ELR (cell line): Measurements from ENCODE around the gene B4GALT1.

ENCODE experiments used
- DNase-seq: peaks from one replicate; pipeline ENCODE4 v3.0.0-alpha.2; 2015; ENCODE audit warnings: low read depth

The B4GALT1 gene

DNA sequence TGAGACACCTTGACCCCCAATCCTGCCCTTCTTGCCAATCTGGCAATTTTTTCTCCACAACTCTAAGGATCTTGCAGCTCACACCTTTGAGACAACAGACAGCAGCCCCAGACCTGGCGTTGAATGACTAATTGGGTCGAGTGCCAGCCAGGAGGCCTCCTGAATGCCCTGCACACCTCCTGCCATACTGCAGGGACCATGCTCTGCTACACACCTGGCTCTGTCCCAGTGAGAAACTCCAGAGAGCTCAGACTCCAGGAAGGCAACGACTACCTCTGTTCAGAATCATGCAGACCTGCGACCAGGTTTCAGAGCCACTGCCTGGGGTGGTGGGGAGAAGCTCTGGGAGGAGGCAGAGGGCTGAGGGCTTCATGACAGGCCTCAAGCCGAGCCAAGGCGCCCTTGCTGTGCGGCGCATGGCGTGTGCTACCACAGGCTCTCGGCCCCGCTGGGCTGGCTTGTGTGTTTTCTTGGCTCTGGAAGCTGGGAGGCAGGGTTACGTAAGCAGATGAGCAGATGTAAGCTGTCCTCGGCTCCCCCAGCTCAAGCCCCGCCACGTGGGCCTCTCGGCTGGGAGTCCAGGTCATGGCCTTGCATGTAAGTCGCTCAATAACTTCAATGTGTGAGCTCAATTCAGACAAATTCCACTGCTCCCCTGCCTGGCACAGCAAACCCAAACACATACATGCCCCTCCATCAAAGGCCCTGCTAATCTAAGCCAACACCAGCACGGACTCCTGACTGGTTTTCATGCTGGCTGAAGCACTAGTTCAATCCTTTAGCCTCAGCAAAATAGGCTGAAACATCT, 27.5 kb downstream of the B4GALT1 start:
- DNase-seq = no peak

DNA sequence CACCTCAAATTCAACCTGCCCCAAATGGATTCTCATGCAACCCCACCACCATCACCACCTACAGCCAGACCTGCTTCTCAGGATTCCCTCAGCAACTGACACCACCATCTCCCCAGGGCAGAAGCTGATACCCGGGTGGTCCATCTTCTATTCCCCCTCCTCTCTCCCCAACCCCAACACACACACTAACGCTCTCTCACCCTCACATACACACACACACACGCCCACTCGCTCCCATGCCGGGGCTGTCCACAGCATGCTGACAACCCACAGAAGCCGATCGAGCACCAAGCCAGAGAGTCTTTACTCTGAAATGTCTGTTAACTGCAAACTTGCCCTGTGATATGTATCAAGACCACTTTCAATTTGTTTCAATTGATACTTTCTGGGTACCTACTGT, 28.4 kb downstream of the B4GALT1 start:
- no peak for DNase-seq

DNA sequence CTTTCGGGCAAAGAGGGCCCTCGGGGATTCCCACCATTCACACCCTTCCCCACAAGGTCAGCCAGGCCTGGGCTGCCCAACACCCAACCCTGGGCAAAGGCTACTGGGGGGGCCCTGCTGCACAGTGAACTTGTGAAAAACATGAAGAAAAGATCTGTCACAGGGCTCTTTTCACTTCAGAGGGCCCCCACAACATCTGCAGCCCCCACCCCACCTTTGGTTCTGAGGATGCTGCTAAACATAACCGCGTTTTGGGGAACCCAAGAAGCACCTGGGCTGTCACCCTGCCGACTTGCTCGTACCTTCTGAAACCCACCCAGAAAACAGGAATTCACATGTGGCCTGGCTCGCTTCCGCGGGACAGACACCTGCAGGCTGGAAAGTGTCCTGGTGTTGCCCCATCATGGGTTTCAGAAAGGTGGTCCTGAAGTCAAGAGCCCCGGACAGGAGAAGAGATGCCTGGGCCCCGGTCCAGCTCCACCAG, 29.3 kb downstream of the B4GALT1 start:
- no peak for DNase-seq

DNA sequence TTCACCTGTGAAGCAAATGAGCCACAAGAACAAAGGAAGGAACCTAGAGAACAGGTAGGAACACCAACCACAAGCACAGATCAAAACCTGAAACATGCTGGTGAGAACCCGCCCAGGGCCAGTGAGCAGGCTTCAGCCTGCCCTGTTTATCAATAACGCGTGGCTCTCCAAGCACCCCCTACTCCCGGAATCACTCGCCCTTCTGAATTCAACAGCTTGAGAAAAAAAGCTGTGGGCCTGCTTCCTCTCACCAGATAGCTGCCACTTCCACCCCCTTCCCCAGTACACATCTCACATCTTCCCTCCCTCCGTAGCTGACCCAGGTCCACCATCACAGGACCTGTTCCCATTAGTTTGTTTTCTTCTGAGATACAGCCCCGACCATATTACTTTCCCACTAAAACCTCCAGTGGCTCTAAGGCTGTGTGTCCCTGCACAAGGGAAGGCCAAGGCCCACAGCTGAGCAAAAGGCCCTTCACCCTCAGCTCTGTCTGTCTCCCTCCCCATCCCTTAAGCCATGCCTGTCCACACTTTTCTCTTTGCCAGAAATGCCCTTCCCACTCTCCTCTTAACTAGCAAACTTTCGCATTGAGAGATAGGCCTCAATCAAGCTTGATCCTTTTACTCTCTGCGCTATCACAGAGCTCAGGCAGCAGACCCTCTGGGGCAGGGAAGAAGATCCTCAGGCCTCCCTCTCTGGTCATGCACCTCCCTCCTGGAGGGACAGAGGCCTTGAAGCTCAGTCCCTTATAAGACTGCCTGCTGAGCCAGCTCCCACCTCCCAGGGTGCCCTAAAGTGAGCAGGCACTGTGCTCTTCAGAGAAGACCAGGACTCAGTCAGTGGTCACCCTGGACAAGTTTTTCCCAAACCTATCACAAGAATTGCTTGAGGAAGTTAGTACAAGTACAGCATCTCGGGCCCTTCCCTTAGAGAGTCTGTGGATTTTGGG, 30.1 kb downstream of the B4GALT1 start:
- no peak for DNase-seq

DNA sequence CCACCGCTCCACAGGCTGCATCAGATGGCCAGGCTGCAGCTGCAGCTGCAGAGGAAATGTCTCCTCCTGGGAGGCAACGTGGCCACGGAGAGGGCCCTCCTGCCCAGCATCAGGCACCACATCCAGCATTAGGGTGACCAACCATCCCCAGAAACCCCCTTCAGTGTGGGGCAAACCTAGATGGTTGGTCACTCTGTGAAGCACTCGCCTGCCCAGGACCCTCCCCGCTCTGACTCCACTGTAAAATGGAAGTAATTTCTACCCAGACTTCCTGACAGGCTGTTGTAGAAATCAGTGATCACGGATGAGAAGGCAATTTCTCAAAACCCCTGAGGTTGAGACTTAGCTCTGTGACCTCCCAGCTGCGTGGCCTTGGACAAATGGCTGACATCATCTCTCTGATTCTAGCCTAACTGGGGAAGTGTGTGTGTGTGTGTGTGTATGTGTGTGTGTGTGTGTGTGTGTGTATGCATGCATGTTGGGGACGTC, 31.6 kb downstream of the B4GALT1 start:
- no peak for DNase-seq

DNA sequence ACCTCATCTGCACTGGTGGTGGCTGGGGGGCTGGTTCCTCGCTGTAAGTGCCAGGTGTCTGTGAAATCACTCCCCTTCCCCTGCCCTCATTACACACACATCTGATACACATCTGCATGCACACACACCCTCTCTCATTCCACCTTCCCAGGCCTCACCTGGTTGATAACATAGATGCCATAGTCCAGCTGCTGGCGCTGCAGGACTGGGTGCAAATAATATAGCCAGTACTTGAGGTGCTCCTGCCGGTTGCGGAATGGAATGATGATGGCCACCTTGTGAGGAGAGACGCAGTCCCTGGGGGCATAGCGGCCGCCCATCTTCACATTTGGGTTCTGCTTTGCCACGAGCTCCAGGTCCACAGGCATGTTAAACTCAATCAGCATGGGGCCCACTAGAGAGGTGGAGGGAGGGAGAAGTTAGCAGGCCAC, 32.1 kb downstream of the B4GALT1 start:
- DNase-seq = no peak

DNA sequence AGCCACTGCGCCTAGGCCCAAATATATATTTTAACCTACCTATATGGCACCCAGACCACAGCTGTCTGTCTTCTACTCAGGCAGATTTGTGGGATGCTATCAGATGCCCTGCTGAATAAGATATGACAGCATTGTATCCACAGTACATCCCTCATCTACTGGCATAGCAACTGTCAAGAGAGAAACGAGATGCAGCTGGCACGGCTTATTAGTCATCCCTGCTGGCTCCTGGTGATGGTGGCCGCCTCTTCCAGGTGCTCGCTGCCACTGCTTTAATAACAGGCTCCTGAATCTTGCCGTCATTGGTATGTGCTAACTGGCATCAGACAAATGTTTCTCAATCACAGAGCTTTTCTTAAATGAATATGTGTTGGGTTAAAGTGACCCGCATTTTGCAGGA, 34.0 kb downstream of the B4GALT1 start:
- DNase-seq = no peak

DNA sequence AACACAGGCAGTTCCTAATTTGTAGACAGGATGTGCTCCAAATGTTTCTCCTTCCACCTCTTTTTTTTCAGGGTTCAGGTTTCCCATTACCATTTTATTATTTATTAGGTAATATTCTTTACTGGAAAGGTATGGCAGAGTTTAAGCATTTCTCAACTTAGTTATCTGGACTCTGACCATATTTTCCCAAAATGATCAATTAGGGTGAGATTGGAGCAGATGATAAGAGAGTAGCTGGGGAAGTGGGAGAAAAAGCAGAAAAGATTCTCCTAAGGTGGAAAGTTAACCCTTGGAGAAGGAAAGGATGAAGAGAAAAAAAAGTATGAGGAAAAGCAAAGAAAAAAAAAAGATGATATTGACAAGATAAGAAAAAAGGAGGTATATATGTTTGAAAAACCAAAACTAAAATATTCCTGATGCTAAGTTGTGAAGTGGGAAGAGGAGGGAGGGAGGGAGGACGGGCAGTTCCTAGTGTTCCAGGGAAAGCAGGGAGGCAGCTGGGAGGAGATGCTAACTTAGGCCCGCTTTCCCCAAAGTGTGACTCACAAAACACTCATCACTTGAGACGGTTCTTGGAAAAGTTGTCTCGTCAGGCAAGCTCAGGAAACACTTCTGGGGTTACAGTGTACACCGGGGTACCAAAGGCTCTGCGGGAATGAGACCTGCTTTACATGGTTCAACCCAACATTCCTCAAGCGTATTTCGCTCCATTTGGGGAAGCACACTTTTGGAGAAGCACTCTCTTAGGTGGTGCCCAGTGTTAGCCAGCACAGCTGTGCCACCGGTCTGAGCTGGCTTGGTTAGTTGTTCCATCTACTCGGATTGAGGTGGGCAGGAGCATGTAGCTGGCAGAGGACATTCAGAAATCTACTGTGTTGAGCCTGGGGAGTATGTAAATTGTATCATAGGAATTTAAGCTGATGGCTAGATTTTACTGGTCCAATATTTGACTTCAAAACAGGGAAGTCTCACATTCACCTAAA, 35.1 kb downstream of the B4GALT1 start:
- DNase-seq = peak; percentile 87

DNA sequence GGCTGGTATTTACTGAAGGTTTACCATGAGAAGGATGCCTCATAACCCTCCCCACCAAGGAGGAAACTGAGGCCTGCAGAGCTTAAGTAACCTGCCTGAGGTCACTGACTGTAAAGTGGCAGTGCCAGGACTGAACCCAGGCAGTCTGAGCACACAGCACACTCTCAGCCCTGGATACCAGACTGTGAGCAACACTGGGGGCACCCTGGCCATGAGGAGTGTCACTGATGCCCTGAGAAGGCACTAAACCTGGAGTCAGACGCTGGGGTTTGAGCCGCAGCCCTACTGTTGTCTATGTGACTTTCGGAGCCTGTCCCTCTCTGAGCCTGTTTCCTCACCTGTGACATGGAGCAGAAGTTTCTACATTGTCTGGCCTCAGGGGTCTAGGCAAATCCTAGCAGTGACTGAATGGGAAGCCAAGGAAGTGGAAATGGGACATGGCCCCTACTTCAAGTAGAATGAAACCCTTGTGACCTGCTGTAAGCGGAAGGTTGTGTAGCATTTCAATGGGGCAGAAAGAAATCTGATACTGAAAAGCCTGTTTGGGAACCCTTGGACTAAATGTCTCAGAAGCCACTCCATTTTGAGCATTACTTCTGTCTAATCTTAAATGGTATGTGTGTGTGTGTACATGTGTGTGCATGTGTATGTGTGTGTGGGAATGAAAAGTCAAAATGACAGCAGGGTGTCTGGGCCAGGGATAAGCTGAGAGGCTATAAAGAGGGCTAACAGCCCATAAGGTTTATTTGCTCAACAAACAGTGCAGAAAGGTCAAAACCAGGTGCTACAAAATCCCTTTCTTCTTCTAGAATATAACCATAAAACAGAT, 36.0 kb downstream of the B4GALT1 start:
- DNase-seq = no peak

DNA sequence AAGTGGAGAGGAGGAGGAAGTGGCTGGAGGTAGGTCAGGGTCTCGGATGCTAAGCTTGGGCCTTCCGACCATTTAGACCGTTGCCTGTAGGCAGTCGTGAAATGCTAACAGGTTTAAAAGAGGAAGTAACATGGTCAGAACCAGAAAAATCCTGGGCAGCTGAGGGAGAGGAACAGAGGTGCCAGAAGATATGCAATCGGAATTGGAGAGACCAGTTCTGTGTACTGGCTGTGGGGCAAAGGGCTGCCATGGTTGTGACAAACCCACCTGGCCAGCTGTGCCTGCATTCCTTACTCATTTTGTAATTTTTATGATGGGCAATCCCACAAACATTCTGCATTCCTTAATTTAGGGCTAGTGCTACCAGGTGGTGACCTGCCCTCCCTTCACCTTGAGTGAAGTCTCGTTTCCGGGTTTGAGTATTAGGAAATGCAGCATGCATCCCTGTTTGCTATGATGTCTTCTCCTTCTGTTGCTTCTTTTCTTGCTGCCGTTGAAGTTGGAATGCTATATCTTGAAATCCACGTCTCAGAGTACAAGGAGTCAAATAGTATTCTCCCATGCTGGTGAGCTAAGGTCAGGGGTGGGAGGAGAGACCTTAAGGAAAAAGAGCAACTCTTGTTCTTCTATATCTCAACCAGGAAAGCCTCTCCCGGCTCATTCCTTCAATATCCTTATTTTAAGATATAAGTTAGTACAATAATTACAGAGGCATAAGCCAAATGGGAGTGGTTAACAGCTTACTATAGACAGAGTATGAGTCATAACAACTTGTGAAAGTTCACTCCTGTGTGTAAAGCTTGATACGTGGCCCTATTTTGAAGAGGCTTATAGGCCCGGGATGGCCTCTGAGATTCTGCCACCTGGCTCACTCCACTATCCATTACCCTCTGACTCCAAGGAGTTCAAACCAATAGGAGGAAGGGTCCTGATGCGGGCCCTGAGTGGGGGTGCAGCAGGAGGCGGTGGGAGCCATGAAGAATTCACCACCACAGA, 37.0 kb downstream of the B4GALT1 start:
- peak; percentile 48 for DNase-seq

DNA sequence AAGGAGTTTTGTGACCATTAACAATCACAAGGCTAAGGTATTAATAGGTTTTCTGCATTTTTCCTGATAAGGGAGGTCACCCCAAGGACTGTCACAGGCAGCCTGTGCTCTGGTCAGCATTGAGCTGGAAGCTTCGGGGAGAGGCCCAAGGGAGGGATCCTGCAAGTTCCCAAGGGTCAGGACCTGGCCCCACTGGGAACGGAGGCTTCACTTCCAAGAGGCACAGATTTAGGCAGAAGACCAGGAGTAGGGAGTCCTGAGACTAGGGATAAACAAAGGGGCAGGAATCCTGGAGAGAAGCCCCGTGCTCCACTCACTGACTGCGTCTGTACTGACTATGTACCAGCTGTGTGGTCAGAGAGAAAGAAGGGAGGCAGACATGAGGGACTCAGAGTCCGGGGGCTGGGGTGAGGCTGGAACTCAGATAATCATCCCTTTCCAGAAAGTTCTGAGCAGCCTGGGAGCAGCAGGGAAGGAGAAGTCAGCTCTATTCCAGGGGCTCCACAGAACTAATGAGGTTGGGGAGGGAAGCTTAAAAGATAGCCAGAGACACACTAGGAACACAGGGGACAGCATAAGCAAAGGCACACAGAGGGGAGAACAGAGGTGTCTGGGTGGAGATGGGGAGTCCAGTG, 37.8 kb downstream of the B4GALT1 start:
- DNase-seq = no peak

DNA sequence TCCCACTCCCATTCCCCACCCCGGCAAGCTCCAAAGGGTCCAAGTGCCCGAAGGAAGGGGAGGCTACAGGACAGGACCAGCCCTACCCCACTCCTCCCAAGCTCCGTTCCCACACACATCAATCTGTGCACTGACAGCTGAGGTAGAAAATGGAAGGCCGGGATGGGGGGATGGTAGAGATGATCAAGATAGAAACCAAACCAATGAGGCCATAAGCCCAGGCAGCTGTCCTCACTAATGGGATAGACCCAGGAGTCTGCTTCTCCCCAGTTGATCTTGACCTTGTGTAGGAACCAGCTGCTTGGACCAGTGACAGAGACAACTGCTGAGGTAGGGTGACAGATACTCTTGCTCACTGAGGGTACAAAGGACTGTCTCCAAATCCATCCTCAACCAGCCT, 38.6 kb downstream of the B4GALT1 start:
- no peak for DNase-seq

DNA sequence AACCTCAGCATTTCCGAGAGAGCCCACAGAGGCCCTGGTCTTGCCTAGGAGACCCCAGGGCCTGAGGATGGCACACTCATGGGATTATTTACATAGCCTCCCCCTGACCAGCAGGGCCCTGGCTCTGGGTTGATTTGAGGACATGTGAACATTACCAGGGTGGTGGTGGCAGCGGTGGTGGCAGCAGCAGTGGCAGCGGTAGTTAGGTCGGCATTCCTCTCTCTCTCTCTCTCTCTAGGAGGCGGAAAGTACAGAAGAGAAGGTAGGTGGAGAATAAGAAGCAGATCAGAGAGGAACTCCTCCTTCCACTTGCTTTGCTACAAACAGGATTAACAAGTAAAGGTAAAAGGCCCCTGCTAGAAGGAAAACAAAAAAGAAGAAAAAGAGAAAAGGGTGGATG, 39.3 kb downstream of the B4GALT1 start:
- DNase-seq = no peak

DNA sequence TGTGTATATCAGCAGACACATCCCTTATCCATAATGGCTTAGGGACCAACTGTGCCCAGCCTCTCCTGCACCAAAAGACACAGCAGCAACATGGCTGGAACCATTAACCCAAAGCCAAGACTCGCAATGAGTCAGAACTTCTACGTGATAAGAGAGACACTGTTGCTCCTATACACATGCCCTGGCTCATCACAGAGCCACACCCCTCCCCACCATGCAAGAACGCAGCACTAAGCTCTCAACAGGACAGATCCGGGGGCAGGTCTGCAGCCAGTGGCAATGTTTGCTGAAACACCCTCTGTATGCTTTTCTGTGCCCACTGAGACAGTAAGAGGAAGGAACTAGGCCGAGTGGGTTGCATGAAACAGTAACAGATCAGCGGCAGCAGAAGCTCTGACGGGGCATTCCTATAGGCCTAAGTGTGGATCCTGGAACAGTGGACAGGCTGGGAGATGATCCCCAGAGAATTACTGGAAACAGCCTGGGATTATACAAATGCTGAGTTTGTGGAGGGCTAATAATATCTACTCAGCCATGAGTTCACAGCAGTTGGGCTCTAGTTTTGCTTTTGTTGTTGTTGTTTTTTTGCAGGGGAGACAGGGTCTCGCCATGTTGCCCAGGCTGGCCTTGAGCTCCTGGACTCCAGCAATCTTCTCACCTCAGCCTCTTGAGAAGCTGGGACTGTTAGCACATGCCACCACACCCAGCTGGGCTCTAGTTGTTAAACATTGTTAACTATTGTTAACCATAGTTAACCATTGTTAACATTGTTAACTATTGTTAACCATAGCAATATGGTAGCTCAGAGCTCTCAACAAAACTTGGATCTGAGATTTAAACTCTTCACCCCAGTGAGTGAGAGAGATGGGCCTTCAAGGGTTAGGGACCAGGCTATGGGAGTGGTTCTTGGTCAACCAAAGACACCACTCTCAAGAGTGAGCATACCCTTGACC, 41.0 kb downstream of the B4GALT1 start:
- no peak for DNase-seq

DNA sequence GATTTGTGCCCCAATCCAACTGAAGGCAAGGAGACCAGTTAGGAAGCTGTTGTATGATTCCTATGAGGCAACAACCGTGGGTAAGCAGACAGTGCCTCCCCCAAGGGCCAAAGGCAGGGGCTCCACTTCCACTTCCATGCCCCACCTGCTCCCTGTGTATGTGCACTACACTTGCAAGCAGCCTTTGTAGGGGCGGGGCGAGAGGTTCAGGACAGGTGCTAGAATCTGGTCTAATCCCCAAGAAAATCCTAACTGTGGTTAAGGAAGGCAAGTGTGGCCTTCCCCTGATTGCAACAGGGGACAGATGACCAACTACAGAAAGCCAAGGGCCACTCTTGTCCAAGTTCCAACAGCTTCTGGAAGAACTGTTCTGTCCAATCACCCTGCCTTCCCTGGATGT, 41.7 kb downstream of the B4GALT1 start:
- DNase-seq = no peak

DNA sequence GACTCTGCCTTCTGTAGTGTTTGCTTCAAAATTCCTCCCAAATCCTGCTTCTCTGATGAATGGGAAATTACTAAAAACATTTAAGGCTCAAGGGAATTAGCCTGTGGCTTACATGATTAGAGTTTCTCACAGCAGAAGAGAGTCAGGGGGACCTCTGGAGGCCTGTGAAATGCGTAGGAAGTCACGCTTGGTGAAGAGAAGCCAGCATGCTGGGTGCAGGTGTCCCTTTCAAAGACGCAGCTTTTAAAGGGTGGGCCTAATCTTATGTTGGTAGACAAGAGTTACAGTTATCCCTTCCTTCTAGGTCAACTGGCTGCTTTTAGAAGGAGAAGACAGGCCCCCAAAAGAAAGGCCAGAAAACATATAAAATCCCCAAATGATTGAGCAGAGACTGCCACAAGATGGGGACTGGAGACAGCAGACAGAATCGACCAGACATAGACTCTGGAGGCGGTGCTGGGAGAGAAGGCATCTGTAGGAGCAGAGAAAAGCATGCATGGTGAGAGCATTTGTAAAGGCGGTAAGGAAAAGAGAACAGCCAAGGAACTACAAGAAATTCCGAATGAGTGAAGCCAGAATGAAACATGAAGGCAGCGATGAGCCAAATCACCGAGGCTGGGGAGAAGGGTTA, 42.3 kb downstream of the B4GALT1 start:
- DNase-seq = no peak

DNA sequence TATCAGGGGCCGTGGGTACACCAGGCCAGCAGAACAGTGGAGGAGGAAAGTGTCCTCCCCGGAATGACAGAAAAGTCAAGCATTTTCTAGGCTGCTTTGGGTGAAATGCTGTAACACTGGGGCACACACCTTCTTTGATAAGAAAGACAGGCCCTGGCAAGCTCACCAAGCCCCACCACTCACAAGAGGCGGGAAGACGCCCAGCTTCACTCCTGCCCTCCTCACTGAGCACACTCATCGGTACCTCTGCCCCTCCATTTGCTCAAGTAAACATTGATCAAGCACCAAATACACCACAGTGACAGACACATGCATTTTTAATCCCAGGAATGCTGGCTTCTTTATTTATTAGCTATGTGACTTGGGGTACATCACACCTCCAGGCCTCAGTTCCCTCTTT, 43.1 kb downstream of the B4GALT1 start:
- DNase-seq = no peak
